WTC11 (cell line): ENCODE measurements around the gene ROBO2.

Experiments
- CREB1 ChIP-seq: sonication (generic); formaldehyde crosslinking; IDR thresholded peaks from 2 replicates; pipeline ENCODE4 v1.8.0; 2023; ENCODE audit warnings: mild to moderate bottlenecking, missing genetic modification reagents
- CTCF ChIP-seq: fragments of 200-600 bp; IDR thresholded peaks from 2 replicates; pipeline ENCODE4 v1.8.0; 2022; ENCODE audit warnings: antibody characterized with exemption
- ETV6 ChIP-seq: sonication (generic); formaldehyde crosslinking; IDR thresholded peaks from 2 replicates; pipeline ENCODE4 v1.8.1; 2022; ENCODE audit warnings: mild to moderate bottlenecking, missing genetic modification reagents
- USF1 ChIP-seq: sonication (generic); formaldehyde crosslinking; IDR thresholded peaks from 2 replicates; pipeline ENCODE4 v1.8.0; 2022; ENCODE audit warnings: mild to moderate bottlenecking, missing genetic modification reagents
- ZNF317 ChIP-seq: sonication (generic); formaldehyde crosslinking; IDR thresholded peaks from 2 replicates; pipeline ENCODE4 v1.8.1; 2023; ENCODE audit warnings: low read depth, mild to moderate bottlenecking, moderate library complexity, missing genetic modification reagents, borderline replicate concordance
- TF ChIP-seq, protein P1 (sequence below): sonication (generic); formaldehyde crosslinking; IDR thresholded peaks from 2 replicates; pipeline ENCODE4 v1.8.1; 2022; ENCODE audit warnings: mild to moderate bottlenecking, missing genetic modification reagents, moderate library complexity, borderline replicate concordance
- TF ChIP-seq, protein P2 (sequence below): sonication (generic); formaldehyde crosslinking; IDR thresholded peaks from 2 replicates; pipeline ENCODE4 v1.8.1; 2022; ENCODE audit warnings: low read depth, missing genetic modification reagents, borderline replicate concordance

DNA sequence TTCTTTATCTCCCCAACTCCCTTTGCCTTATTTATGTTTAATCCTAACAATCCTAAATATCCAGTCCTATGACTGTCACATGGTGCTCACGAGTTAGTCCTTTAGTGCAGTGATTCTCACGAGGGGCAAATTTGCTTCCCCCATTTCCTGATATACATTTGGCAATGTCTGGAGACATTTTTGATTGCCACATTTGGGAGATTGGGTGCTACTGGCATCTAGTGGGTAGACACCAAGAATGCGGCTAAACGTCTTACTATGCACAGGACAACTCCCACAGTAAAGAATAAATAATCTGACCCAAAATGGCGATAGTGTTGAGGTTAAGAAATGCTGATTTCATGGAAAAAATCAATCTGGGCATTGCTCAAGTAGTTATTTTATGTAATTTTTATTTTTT is 466.5 kb downstream of the ROBO2 start:
- TF ChIP-seq CTCF (no peak), CREB1 (CRISPR knock-in tag) (no peak), ZNF317 (CRISPR knock-in tag) (no peak), ETV6 (CRISPR knock-in tag) (no peak), USF1 (CRISPR knock-in tag) (no peak)
- TF ChIP-seq, protein P1, sequence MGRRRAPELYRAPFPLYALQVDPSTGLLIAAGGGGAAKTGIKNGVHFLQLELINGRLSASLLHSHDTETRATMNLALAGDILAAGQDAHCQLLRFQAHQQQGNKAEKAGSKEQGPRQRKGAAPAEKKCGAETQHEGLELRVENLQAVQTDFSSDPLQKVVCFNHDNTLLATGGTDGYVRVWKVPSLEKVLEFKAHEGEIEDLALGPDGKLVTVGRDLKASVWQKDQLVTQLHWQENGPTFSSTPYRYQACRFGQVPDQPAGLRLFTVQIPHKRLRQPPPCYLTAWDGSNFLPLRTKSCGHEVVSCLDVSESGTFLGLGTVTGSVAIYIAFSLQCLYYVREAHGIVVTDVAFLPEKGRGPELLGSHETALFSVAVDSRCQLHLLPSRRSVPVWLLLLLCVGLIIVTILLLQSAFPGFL (CRISPR knock-in tag), result no peak
- TF ChIP-seq, protein P2, sequence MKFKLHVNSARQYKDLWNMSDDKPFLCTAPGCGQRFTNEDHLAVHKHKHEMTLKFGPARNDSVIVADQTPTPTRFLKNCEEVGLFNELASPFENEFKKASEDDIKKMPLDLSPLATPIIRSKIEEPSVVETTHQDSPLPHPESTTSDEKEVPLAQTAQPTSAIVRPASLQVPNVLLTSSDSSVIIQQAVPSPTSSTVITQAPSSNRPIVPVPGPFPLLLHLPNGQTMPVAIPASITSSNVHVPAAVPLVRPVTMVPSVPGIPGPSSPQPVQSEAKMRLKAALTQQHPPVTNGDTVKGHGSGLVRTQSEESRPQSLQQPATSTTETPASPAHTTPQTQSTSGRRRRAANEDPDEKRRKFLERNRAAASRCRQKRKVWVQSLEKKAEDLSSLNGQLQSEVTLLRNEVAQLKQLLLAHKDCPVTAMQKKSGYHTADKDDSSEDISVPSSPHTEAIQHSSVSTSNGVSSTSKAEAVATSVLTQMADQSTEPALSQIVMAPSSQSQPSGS (CRISPR knock-in tag), result no peak
